Measurements from ENCODE around the gene GHR. TPM values are rescaled to one million over a fixed set of nuclear protein-coding genes. Genes with fewer than 3 reads are reported as not detected.

Gene GHR
- total RNA-seq, 2 donors from 2014 or later, result 5.7 to 12.9 TPM

DNA sequence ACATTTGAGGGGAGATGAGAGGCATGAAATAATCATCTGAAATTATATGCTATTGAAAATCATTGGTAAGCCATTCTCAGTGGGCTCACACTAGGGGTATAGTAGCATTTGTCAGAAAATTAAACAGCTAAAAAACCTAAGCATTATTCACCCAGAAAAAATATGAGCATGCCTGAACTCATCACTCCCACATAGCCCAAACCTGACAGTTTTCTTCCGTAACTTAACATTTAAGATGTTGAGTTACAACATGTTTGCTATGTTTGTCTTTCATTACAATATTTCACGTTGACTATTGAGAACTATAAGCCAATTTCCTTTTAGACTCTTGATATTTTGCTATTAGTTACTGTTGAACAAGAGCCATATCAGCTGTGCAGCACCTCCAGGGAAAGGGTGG, 23.5 kb upstream of the GHR start:
- H3K9me3 ChIP-seq, result no peaks in the 10 kb centered on the region
- TF ChIP-seq CTCF (IDR thresholded peaks at IDR 0.05) (no peak), POLR2A (IDR thresholded peaks at IDR 0.05) (no peak)
- no peak overlapping the region for H3K4me3 ChIP-seq
- 45 to 51% methylated on average over 2 of the region's 2 CpGs for WGBS, 2 donors
- DNase-seq (no peak), ATAC-seq (no peak)
- no peaks in the 10 kb centered on the region for H3K27me3 ChIP-seq
- no peak overlapping the region for H3K27ac ChIP-seq
- no peaks in the 10 kb centered on the region for H3K36me3 ChIP-seq (replicated peaks in 1 of 2; ENCODE audit: insufficient read depth in 1 of 2, low read depth in 2 of 2)
- H3K4me1 ChIP-seq, result no peaks in the 10 kb centered on the region
- intact Hi-C loops (cut with DNase I), result no loop called here

GRCh38 chr5:42400474-42400873, 22.8 kb upstream of the GHR start:
- ATAC-seq (no peak), DNase-seq (no peak)
- no peaks in the 10 kb centered on the region for H3K4me1 ChIP-seq
- WGBS, 2 donors, result 75 to 85% methylated on average over 3 of the region's 3 CpGs
- H3K27ac ChIP-seq, result no peak overlapping the region
- no peaks in the 10 kb centered on the region for H3K27me3 ChIP-seq
- TF ChIP-seq CTCF (IDR thresholded peaks at IDR 0.05) (no peak), POLR2A (IDR thresholded peaks at IDR 0.05) (no peak)
- intact Hi-C loops (cut with DNase I), result no loop called here
- no peaks in the 10 kb centered on the region for H3K36me3 ChIP-seq (replicated peaks in 1 of 2; ENCODE audit: insufficient read depth in 1 of 2, low read depth in 2 of 2)
- H3K9me3 ChIP-seq, result no peaks in the 10 kb centered on the region
- no peak overlapping the region for H3K4me3 ChIP-seq

GRCh38 chr5:42403236-42403635, 20.0 kb upstream of the GHR start:
- intact Hi-C loops (cut with DNase I), result no loop called here
- Histone ChIP-seq H3K36me3 (replicated peaks in 1 of 2; ENCODE audit: insufficient read depth in 1 of 2, low read depth in 2 of 2) (no peaks in the 10 kb centered on the region), H3K4me1 (no peaks in the 10 kb centered on the region), H3K9me3 (no peaks in the 10 kb centered on the region), H3K27ac (no peak overlapping the region), H3K4me3 (no peak overlapping the region), H3K27me3 (no peaks in the 10 kb centered on the region)
- TF ChIP-seq CTCF (IDR thresholded peaks at IDR 0.05), result no peak
- TF ChIP-seq POLR2A (IDR thresholded peaks at IDR 0.05), result no peak
- ATAC-seq (no peak), DNase-seq (no peak)
- WGBS, 2 donors, result 73 to 76% methylated on average over 2 of the region's 2 CpGs

DNA sequence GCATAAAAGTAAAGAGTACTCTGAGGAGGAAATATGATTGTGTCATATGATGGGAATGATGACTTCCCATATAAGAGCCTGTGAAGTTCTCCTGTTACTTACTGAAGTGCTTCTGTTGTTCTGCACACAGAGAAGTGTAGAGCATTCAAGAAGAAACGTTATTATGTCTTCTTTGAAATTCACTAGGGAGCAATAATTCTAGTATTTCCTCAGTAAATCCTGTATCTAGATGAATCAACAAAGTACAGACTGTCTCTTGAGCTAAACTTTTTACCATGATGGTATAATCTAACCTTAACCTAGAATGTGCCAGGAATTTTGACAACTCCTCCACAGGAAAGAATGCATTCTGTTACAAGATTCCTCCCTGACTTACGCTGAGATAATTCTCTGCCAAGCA, 18.9 kb upstream of the GHR start:
- Histone ChIP-seq H3K9me3 (no peaks in the 10 kb centered on the region), H3K27me3 (no peaks in the 10 kb centered on the region), H3K36me3 (replicated peaks in 1 of 2; ENCODE audit: insufficient read depth in 1 of 2, low read depth in 2 of 2) (no peaks in the 10 kb centered on the region), H3K4me3 (no peak overlapping the region), H3K27ac (no peak overlapping the region), H3K4me1 (no peaks in the 10 kb centered on the region)
- intact Hi-C loops (cut with DNase I), result no loop called here
- TF ChIP-seq POLR2A (IDR thresholded peaks at IDR 0.05), result no peak
- no peak for TF ChIP-seq CTCF (IDR thresholded peaks at IDR 0.05)
- ATAC-seq (no peak), DNase-seq (no peak)
- 37 to 46% methylated on average over 2 of the region's 2 CpGs for WGBS, 2 donors

DNA sequence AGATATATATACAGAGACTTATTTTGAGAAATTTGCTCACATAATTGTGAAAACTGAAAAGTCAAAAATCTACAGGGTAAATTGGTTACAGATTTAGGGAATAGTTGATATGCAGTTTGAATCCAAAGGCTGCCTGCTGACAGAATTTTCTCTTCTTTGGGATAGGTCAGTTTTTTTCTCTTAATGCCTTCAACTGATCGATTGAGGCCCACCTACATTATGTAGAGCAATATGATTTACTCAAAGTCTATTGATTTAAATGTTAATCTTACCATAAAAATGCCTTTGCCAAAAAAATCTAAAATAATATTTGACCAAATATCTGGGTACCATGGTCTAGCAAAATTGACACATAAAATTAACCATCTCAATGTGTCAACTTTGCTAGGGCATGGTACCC, 3.9 kb upstream of the GHR start:
- ATAC-seq, result no peak
- intact Hi-C loops (cut with DNase I), result no loop called here
- Histone ChIP-seq H3K27ac (no peak overlapping the region), H3K36me3 (replicated peaks in 1 of 2; ENCODE audit: insufficient read depth in 1 of 2, low read depth in 2 of 2) (no peaks in the 10 kb centered on the region), H3K9me3 (no peaks in the 10 kb centered on the region), H3K4me1 (peaks cover 7% of the 10 kb centered on the region), H3K4me3 (no peak overlapping the region), H3K27me3 (no peaks in the 10 kb centered on the region)
- no peak for DNase-seq
- 60 to 65% methylated on average over 1 of the region's 1 CpG for WGBS, 2 donors
- TF ChIP-seq POLR2A (IDR thresholded peaks at IDR 0.05) (no peak), CTCF (IDR thresholded peaks at IDR 0.05) (no peak)
